Lower leg skin (tissue), 4 donors: ENCODE results near the gene CACYBP. TPM values are rescaled to one million over a fixed set of nuclear protein-coding genes. Genes with fewer than 3 reads are reported as not detected.

Experiments
- DNase-seq, 2 donors: peaks; one replicate each; pipeline ENCODE4 v3.0.0-alpha.2; 2019; ENCODE audit warnings: low spot score in 2 of 2
- H3K4me3 ChIP-seq: fragments of 200-600 bp; sonication (generic); 2 replicates; pipeline ENCODE4 v1.5.1; 2017; ENCODE audit warnings: mild to moderate bottlenecking, low read depth; ENCODE audit not compliant: poor library complexity, severe bottlenecking
- CTCF ChIP-seq, 3 donors: fragments of 450-650 bp; IDR thresholded peaks; one replicate each; pipeline ENCODE4 v1.5.1; 2016; ENCODE audit warnings: antibody characterized with exemption in 3 of 3, mild to moderate bottlenecking in 3 of 3, moderate library complexity in 2 of 3
- POLR2A ChIP-seq, 2 donors: fragments of 450-650 bp; IDR thresholded peaks; one replicate each; pipeline ENCODE4 v1.6.1; 2016 to 2017; ENCODE audit warnings: antibody characterized with exemption in 2 of 2, mild to moderate bottlenecking in 1 of 2, moderate library complexity in 1 of 2
- WGBS, 2 donors: methylation state at CpG; one replicate each; pipeline ENCODE4 v1.1.5; 2018; 5-methylcytosine and 5-hydroxymethylcytosine counted together
- intact Hi-C: fragments of 100-400 bp; cut with DNase I; formaldehyde crosslinking; loops from one replicate; pipeline ENCODE4 v1.15.0; 2023; ENCODE audit warnings: low total_unique reads
- total RNA-seq, 4 donors: library from RNA; depleted of rRNA; stranded (reverse); fragments of >200 nt; gene quantifications; one replicate each; pipeline ENCODE4 v1.1.0, GENCODE V29; 2016

Gene CACYBP
- total RNA-seq, 4 donors from 2014 or later: 53.4 to 80.9 (median 57.9) TPM

GRCh38 chr1:174969977-174970376 lies 29.8 kb upstream of the CACYBP start:
- no peak overlapping the region for H3K4me3 ChIP-seq
- 88 to 90% methylated on average over 1 of the region's 1 CpG for WGBS, 2 donors
- no peak for TF ChIP-seq CTCF (IDR thresholded peaks at IDR 0.05)
- intact Hi-C loops: no loop called here
- no peak for DNase-seq

- no peak overlapping the region for H3K4me3 ChIP-seq
- intact Hi-C loops: no loop called here
- no peak for DNase-seq
- no peak for TF ChIP-seq POLR2A (IDR thresholded peaks at IDR 0.05)
- TF ChIP-seq CTCF (IDR thresholded peaks at IDR 0.05): no peak
These were observed 28.3 kb upstream of the CACYBP start for GRCh38 chr1:174971466-174971865.

- TF ChIP-seq POLR2A (IDR thresholded peaks at IDR 0.05) (no peak), CTCF (IDR thresholded peaks at IDR 0.05) (no peak)
- intact Hi-C loops: no loop called here
- no peak overlapping the region for H3K4me3 ChIP-seq
- DNase-seq: no peak
- 44 to 57% methylated on average over 2 of the region's 2 CpGs for WGBS, 2 donors
These were observed 27.8 kb upstream of the CACYBP start for GRCh38 chr1:174971902-174972301.

- WGBS, 2 donors: 64 to 70% methylated on average over 2 of the region's 2 CpGs
- no peak overlapping the region for H3K4me3 ChIP-seq
- intact Hi-C loops: no loop called here
These were observed 25.0 kb upstream of the CACYBP start for GRCh38 chr1:174974711-174975119.

GRCh38 chr1:174975764-174976163 lies 24.0 kb upstream of the CACYBP start:
- 38 to 59% methylated on average over 1 of the region's 1 CpG for whole genome bisulfite sequencing, 2 donors
- TF ChIP-seq CTCF (IDR thresholded peaks at IDR 0.05) (no peak), POLR2A (IDR thresholded peaks at IDR 0.05) (no peak)
- no peak for DNase-seq
- H3K4me3 ChIP-seq: no peak overlapping the region
- intact Hi-C loops: no loop called here

More at GRCh38 chr1:174974711-174975119, 25.0 kb upstream of the CACYBP start:
- DNase-seq: no peak
- TF ChIP-seq POLR2A (IDR thresholded peaks at IDR 0.05): no peak
- TF ChIP-seq CTCF (IDR thresholded peaks at IDR 0.05): no peak

GRCh38 chr1:174976436-174977108 lies 23.2 kb upstream of the CACYBP start:
- WGBS, 2 donors: 31 to 39% methylated on average over 4 of the region's 4 CpGs
- intact Hi-C loops: no loop called here
- no peak overlapping the region for H3K4me3 ChIP-seq
- TF ChIP-seq CTCF (IDR thresholded peaks at IDR 0.05) (no peak), POLR2A (IDR thresholded peaks at IDR 0.05) (no peak)
- no peak for DNase-seq
